Activated T-cell treated with anti-CD3 and anti-CD28 coated beads, Interleukin-2, amount 50 U/mL, for 72 hours (primary cell): ENCODE results near the gene CYP4V2. TPM values are rescaled to one million over a fixed set of nuclear protein-coding genes. Genes with fewer than 3 reads are reported as not detected.
A peak's percentile ranks its signal among the peaks of the same experiment; 100 is the strongest.

Experiments
- ATAC-seq, 2 donors: fragments of 150-1000 bp; cut with Tn5 transposase; replicated peaks in 1 of 2; 2 replicates each; pipeline ENCODE4 v1.10.0; 2021; ENCODE audit warnings: moderate library complexity in 2 of 2, mild to moderate bottlenecking in 1 of 2
- DNase-seq, 2 donors: peaks; one replicate each; pipeline ENCODE4 v3.0.0; 2021 to 2022; ENCODE audit warnings: mixed read lengths in 1 of 2
- H3K27ac Mint-ChIP-seq: one replicate; pipeline ENCODE4 v1.8.0; 2022; ENCODE audit warnings: mild to moderate bottlenecking, moderate library complexity, mixed read lengths
- H3K27me3 Mint-ChIP-seq: one replicate; pipeline ENCODE4 v1.8.0; 2022; ENCODE audit warnings: low read depth, mixed read lengths
- H3K36me3 Mint-ChIP-seq, 2 donors: one replicate each; pipeline ENCODE4 v1.8.0; 2022; ENCODE audit warnings: mixed read lengths in 2 of 2, mild to moderate bottlenecking in 1 of 2; ENCODE audit not compliant: insufficient read depth in 2 of 2
- H3K4me1 Mint-ChIP-seq: one replicate; pipeline ENCODE4 v1.8.0; 2022; ENCODE audit warnings: low read depth, mixed read lengths
- H3K4me3 Mint-ChIP-seq, 2 donors: one replicate each; pipeline ENCODE4 v1.8.0; 2022; ENCODE audit warnings: mild to moderate bottlenecking in 2 of 2, mixed read lengths in 2 of 2, moderate library complexity in 2 of 2
- H3K9me3 Mint-ChIP-seq, 2 donors: one replicate each; pipeline ENCODE4 v1.8.0; 2022; ENCODE audit warnings: mixed read lengths in 2 of 2
- total RNA-seq, 2 donors: library from RNA; stranded (reverse); gene quantifications; one replicate each; pipeline ENCODE4 v1.2.3, GENCODE V29; 2022

Gene CYP4V2
- total RNA-seq, 2 donors from 2014 or later, result 15.4 to 20.4 TPM

GRCh38 chr4:186196063-186196462 is 4.7 kb downstream of the CYP4V2 start:
- peaks cover 27% of the 10 kb centered on the region for H3K4me1 Mint-ChIP-seq
- no peak overlapping the region for H3K27ac Mint-ChIP-seq
- H3K27me3 Mint-ChIP-seq, result no peaks in the 10 kb centered on the region
- ATAC-seq (no peak), DNase-seq (no peak)
- peaks cover 0 to 5% of the 10 kb centered on the region in 2 donors for H3K36me3 Mint-ChIP-seq
- no peaks in the 10 kb centered on the region for H3K9me3 Mint-ChIP-seq
- no peak overlapping the region for H3K4me3 Mint-ChIP-seq

- no peak overlapping the region for H3K27ac Mint-ChIP-seq
- H3K4me3 Mint-ChIP-seq, result no peak overlapping the region
- ATAC-seq (no peak), DNase-seq (no peak)
- peaks cover 0 to 3% of the 10 kb centered on the region in 2 donors for H3K9me3 Mint-ChIP-seq
- peaks cover 0 to 5% of the 10 kb centered on the region in 2 donors for H3K36me3 Mint-ChIP-seq
- H3K4me1 Mint-ChIP-seq, result peaks cover 33% of the 10 kb centered on the region
- H3K27me3 Mint-ChIP-seq, result no peaks in the 10 kb centered on the region
Observed at GRCh38 chr4:186200516-186200915, 9.1 kb downstream of the CYP4V2 start.

- H3K36me3 Mint-ChIP-seq, result peaks cover 0 to 3% of the 10 kb centered on the region in 2 donors
- peaks cover 33% of the 10 kb centered on the region for H3K4me1 Mint-ChIP-seq
- no peak overlapping the region for H3K27ac Mint-ChIP-seq
- DNase-seq, result no peak
- no peak overlapping the region for H3K4me3 Mint-ChIP-seq
- peaks cover 0 to 3% of the 10 kb centered on the region in 2 donors for H3K9me3 Mint-ChIP-seq
- no peaks in the 10 kb centered on the region for H3K27me3 Mint-ChIP-seq
- no peak for ATAC-seq
Observed at GRCh38 chr4:186201010-186201409, 9.6 kb downstream of the CYP4V2 start.

GRCh38 chr4:186201535-186202230 is 10.3 kb downstream of the CYP4V2 start:
- H3K4me3 Mint-ChIP-seq, result peak overlapping the region; percentile 17 to 47
- H3K27me3 Mint-ChIP-seq, result no peaks in the 10 kb centered on the region
- peak; percentile 37 to 65 for DNase-seq
- H3K27ac Mint-ChIP-seq, result no peak overlapping the region
- peaks cover 0 to 3% of the 10 kb centered on the region in 2 donors for H3K36me3 Mint-ChIP-seq
- peaks cover 34% of the 10 kb centered on the region for H3K4me1 Mint-ChIP-seq
- peaks cover 0 to 3% of the 10 kb centered on the region in 2 donors for H3K9me3 Mint-ChIP-seq
- ATAC-seq, result peak; percentile 84

- no peak for DNase-seq
- no peak overlapping the region for H3K4me3 Mint-ChIP-seq
- no peak for ATAC-seq
- no peak overlapping the region for H3K27ac Mint-ChIP-seq
- H3K27me3 Mint-ChIP-seq, result no peaks in the 10 kb centered on the region
- H3K4me1 Mint-ChIP-seq, result peaks cover 34% of the 10 kb centered on the region
- no peaks in the 10 kb centered on the region for H3K36me3 Mint-ChIP-seq
- peaks cover 0 to 3% of the 10 kb centered on the region in 2 donors for H3K9me3 Mint-ChIP-seq
Observed at GRCh38 chr4:186202490-186203140, 11.2 kb downstream of the CYP4V2 start.

GRCh38 chr4:186203406-186203805 is 12.0 kb downstream of the CYP4V2 start:
- Mint-ChIP-seq H3K27ac (no peak overlapping the region), H3K4me3 (peak overlapping the region; percentile 22 to 68), H3K36me3 (no peaks in the 10 kb centered on the region), H3K27me3 (no peaks in the 10 kb centered on the region), H3K4me1 (peaks cover 34% of the 10 kb centered on the region), H3K9me3 (peaks cover 0 to 3% of the 10 kb centered on the region in 2 donors)
- peak in 1 of 2 donors; percentile 12 for ATAC-seq
- no peak for DNase-seq

GRCh38 chr4:186204103-186204559 is 12.8 kb downstream of the CYP4V2 start:
- Mint-ChIP-seq H3K4me1 (peaks cover 34% of the 10 kb centered on the region), H3K4me3 (peak overlapping the region; percentile 18 to 68), H3K36me3 (peaks cover 4 to 6% of the 10 kb centered on the region in 2 donors), H3K27ac (peak overlapping the region; percentile 39), H3K27me3 (no peaks in the 10 kb centered on the region), H3K9me3 (peaks cover 2 to 6% of the 10 kb centered on the region in 2 donors)
- DNase-seq, result peak in 1 of 2 donors; percentile 83
- ATAC-seq, result peak; percentile 76 to 85

GRCh38 chr4:186204686-186205085 is 13.3 kb downstream of the CYP4V2 start:
- Mint-ChIP-seq H3K9me3 (peaks cover 4 to 9% of the 10 kb centered on the region in 2 donors), H3K27me3 (no peaks in the 10 kb centered on the region), H3K27ac (no peak overlapping the region), H3K36me3 (peaks cover 6 to 8% of the 10 kb centered on the region in 2 donors), H3K4me1 (peaks cover 34% of the 10 kb centered on the region), H3K4me3 (peak overlapping the region in 1 of 2 donors; percentile 68)
- no peak for DNase-seq
- no peak for ATAC-seq

GRCh38 chr4:186205156-186205555 is 13.8 kb downstream of the CYP4V2 start:
- Mint-ChIP-seq H3K36me3 (peaks cover 6 to 8% of the 10 kb centered on the region in 2 donors), H3K27ac (no peak overlapping the region), H3K4me1 (peaks cover 34% of the 10 kb centered on the region), H3K4me3 (peak overlapping the region in 1 of 2 donors; percentile 68), H3K27me3 (no peaks in the 10 kb centered on the region), H3K9me3 (peaks cover 4 to 9% of the 10 kb centered on the region in 2 donors)
- DNase-seq (no peak), ATAC-seq (no peak)

- H3K27me3 Mint-ChIP-seq, result no peaks in the 10 kb centered on the region
- peaks cover 2% of the 10 kb centered on the region in 2 donors for H3K36me3 Mint-ChIP-seq
- no peak overlapping the region for H3K4me3 Mint-ChIP-seq
- no peak overlapping the region for H3K27ac Mint-ChIP-seq
- H3K4me1 Mint-ChIP-seq, result no peaks in the 10 kb centered on the region
- ATAC-seq (no peak), DNase-seq (no peak)
- peaks cover 0 to 1% of the 10 kb centered on the region in 2 donors for H3K9me3 Mint-ChIP-seq
Observed at GRCh38 chr4:186216465-186217024, 25.2 kb downstream of the CYP4V2 start.

GRCh38 chr4:186217733-186218293 is 26.4 kb downstream of the CYP4V2 start:
- Mint-ChIP-seq H3K27me3 (no peaks in the 10 kb centered on the region), H3K4me3 (no peak overlapping the region), H3K4me1 (no peaks in the 10 kb centered on the region), H3K27ac (no peak overlapping the region), H3K9me3 (peaks cover 0 to 1% of the 10 kb centered on the region in 2 donors), H3K36me3 (peaks cover 2% of the 10 kb centered on the region in 2 donors)
- DNase-seq, result no peak
- no peak for ATAC-seq

- Mint-ChIP-seq H3K9me3 (peaks cover 6 to 17% of the 10 kb centered on the region in 2 donors), H3K27ac (no peak overlapping the region), H3K4me1 (no peaks in the 10 kb centered on the region), H3K27me3 (no peaks in the 10 kb centered on the region), H3K36me3 (peaks cover 20% of the 10 kb centered on the region in 2 donors), H3K4me3 (no peak overlapping the region)
- no peak for ATAC-seq
- no peak for DNase-seq
Observed at GRCh38 chr4:186221624-186222023, 30.3 kb downstream of the CYP4V2 start.

GRCh38 chr4:186225848-186226247 is 34.5 kb downstream of the CYP4V2 start:
- H3K4me1 Mint-ChIP-seq, result no peaks in the 10 kb centered on the region
- peak overlapping the region; percentile 20 for H3K27ac Mint-ChIP-seq
- H3K4me3 Mint-ChIP-seq, result no peak overlapping the region
- DNase-seq (no peak), ATAC-seq (no peak)
- H3K9me3 Mint-ChIP-seq, result peaks cover 6 to 20% of the 10 kb centered on the region in 2 donors
- no peaks in the 10 kb centered on the region for H3K27me3 Mint-ChIP-seq
- H3K36me3 Mint-ChIP-seq, result peaks cover 20 to 23% of the 10 kb centered on the region in 2 donors
